Fibroblast of lung (primary cell): ENCODE results near the gene KCNK6. TPM values are rescaled to one million over a fixed set of nuclear protein-coding genes. Genes with fewer than 3 reads are reported as not detected.

Experiments
- DNase-seq, 2 donors: peaks; one replicate each; pipeline versions ENCODE4 v3.0.0 to v3.0.0-alpha.2; 2010; ENCODE audit warnings: low read depth in 2 of 2
- H2AFZ ChIP-seq: 2 replicates; pipeline ENCODE4 v1.5.1; 2012; ENCODE audit warnings: low read length, control low read depth, inconsistent platforms
- H3K27ac ChIP-seq: 2 replicates; pipeline ENCODE4 v1.5.1; 2011; ENCODE audit warnings: low read length, control low read depth; ENCODE audit not compliant: insufficient read depth
- H3K27me3 ChIP-seq: 2 replicates; pipeline ENCODE4 v1.5.1; 2011; ENCODE audit warnings: mild to moderate bottlenecking, low read length; ENCODE audit not compliant: control insufficient read depth, insufficient read depth
- H3K36me3 ChIP-seq: 2 replicates; pipeline ENCODE4 v1.5.1; 2011; ENCODE audit warnings: low read length; ENCODE audit not compliant: control insufficient read depth, insufficient read depth
- H3K4me1 ChIP-seq: 2 replicates; pipeline ENCODE4 v1.5.1; 2011; ENCODE audit warnings: low read length; ENCODE audit not compliant: control insufficient read depth, insufficient read depth; ENCODE audit errors: extremely low read depth
- H3K4me2 ChIP-seq: 2 replicates; pipeline ENCODE4 v1.5.1; 2011; ENCODE audit warnings: low read length, control low read depth; ENCODE audit not compliant: insufficient read depth; ENCODE audit errors: extremely low read depth
- H3K4me3 ChIP-seq, 4 experiments: fragments of 200-600 bp in 1 of 4; sonication (generic) in 1 of 4; replicated peaks in 1 of 4; 2 replicates each; pipeline ENCODE4 v1.5.1; 2011 to 2016; ENCODE audit warnings: low read length in 4 of 4, low read depth in 3 of 4, mild to moderate bottlenecking in 3 of 4, control low read depth in 2 of 4, inconsistent platforms in 1 of 4, mixed read lengths in 1 of 4; ENCODE audit not compliant: insufficient read depth in 1 of 4; ENCODE audit errors: control extremely low read depth in 1 of 4
- H3K79me2 ChIP-seq: 2 replicates; pipeline ENCODE4 v1.5.1; 2012; ENCODE audit warnings: mild to moderate bottlenecking, low read length, inconsistent platforms; ENCODE audit not compliant: control insufficient read depth, insufficient read depth
- H3K9ac ChIP-seq: 2 replicates; pipeline ENCODE4 v1.5.1; 2011; ENCODE audit warnings: mild to moderate bottlenecking, low read length, control low read depth; ENCODE audit not compliant: insufficient read depth
- H3K9me3 ChIP-seq: 2 replicates; pipeline ENCODE4 v1.5.1; 2012; ENCODE audit warnings: low read depth, low read length; ENCODE audit not compliant: control insufficient read depth, insufficient read depth
- H4K20me1 ChIP-seq: 2 replicates; pipeline ENCODE4 v1.5.1; 2011; ENCODE audit warnings: low read length; ENCODE audit not compliant: control insufficient read depth, insufficient read depth; ENCODE audit errors: extremely low read depth
- CTCF ChIP-seq, 2 donors: IDR thresholded peaks in 1 of 2; conservative IDR thresholded peaks in 1 of 2; 1 replicate in 1 of 2; 2 replicates in 1 of 2; pipeline ENCODE4 v1.5.1; 2011 to 2012; ENCODE audit warnings: low read length in 2 of 2, control low read depth in 1 of 2, inconsistent platforms in 1 of 2, low read depth in 1 of 2, mild to moderate bottlenecking in 1 of 2
- EZH2 ChIP-seq: IDR thresholded peaks from 2 replicates; pipeline ENCODE4 v1.5.1; 2012; ENCODE audit warnings: low read length, control low read depth, mild to moderate bottlenecking; ENCODE audit errors: missing control alignments
- polyA plus RNA-seq, 2 donors: library from polyadenylated mRNA; depleted of rRNA in 1 of 2; stranded (reverse) in 1 of 2; unstranded in 1 of 2; fragments of >200 nt; gene quantifications; 2 replicates each; pipeline ENCODE4 v1.2.1, GENCODE V29; 2011 to 2012; ENCODE audit warnings: missing spikeins in 1 of 2
- total RNA-seq: library from RNA; depleted of rRNA; stranded (reverse); fragments of >200 nt; gene quantifications from 2 replicates; pipeline ENCODE4 v1.2.1, GENCODE V29; 2014

KCNK6 gene
- total and polyA plus RNA-seq, 2 donors (not counting 1 experiment from before 2014, with no cell fraction given), result 3.0 to 48.1 TPM

DNA sequence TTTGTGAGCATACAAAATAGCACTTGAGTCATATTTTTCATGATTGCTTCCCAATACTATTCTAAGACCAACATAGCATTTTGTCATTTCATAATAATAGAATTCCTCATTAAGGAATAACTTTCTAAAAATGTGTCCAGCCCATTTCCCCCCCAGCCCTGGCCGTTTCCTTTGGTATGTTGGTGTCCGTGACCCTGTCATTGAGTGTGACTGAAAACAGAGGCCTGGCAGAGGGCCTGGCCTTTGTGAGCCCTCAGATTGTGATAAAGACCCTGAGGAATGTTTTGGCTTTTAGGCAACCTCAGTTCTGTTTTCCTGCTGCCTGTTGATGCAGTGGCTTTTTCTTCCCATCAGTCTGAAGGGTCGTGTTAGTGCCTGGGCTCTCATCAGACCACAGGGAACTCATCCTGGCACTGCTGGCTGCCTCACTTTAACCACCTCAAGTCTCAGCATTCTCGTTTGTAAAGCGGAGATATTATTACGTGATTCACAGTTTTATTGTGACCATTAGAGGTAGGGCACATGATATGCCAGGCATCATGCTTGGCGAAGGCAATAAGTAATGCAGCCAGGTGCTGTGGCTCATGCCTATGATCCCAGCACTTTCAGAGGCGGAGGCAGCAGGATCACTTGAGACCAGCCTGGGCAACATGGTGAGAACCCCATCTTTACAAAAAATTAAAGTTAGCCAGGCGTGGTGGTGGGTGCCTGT lies 41.5 kb upstream of the KCNK6 start:
- peaks cover 16% of the 10 kb centered on the region for H3K4me1 ChIP-seq
- no peaks in the 10 kb centered on the region for H4K20me1 ChIP-seq
- H3K27me3 ChIP-seq, result no peaks in the 10 kb centered on the region
- H3K79me2 ChIP-seq, result no peaks in the 10 kb centered on the region
- no peaks in the 10 kb centered on the region for H3K36me3 ChIP-seq
- TF ChIP-seq EZH2 (no peak), CTCF (conservative IDR thresholded peaks at IDR 0.05 in 1 of 2, IDR thresholded peaks at IDR 0.05 in 1 of 2; ENCODE audit: low read depth in 1 of 2, low read length in 2 of 2) (no peak)
- no peaks in the 10 kb centered on the region for H3K9me3 ChIP-seq
- no peak overlapping the region for H3K4me3 ChIP-seq
- H2AFZ ChIP-seq, result no peak overlapping the region
- H3K9ac ChIP-seq, result no peak overlapping the region
- peak overlapping the region; percentile 50 for H3K27ac ChIP-seq
- DNase-seq, result peak; percentile 63 to 65
- peak overlapping the region; percentile 3 for H3K4me2 ChIP-seq

DNA sequence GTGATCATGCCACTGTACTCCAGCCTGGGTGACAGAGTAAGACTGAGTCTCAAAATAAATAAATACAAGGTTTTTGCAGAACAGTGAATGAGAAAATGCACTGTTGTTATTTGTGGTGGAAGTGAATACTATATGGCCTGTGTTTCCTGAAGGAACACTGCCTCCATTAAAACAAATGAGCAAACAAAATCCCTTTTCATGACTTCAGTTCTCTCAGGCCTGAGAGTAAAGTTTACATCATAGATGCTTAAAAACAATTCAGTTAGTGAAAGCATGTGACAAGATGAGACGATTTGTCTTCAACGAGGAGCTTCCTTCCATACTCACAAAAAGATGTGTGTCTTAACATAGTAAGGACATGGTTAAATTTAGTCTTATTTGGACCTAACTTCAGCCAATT lies 40.9 kb upstream of the KCNK6 start:
- no peak overlapping the region for H2AFZ ChIP-seq
- no peaks in the 10 kb centered on the region for H3K36me3 ChIP-seq
- no peaks in the 10 kb centered on the region for H4K20me1 ChIP-seq
- H3K4me3 ChIP-seq, result no peak overlapping the region
- no peak overlapping the region for H3K4me2 ChIP-seq
- TF ChIP-seq CTCF (conservative IDR thresholded peaks at IDR 0.05 in 1 of 2, IDR thresholded peaks at IDR 0.05 in 1 of 2; ENCODE audit: low read depth in 1 of 2, low read length in 2 of 2) (no peak), EZH2 (no peak)
- H3K27me3 ChIP-seq, result no peaks in the 10 kb centered on the region
- H3K79me2 ChIP-seq, result no peaks in the 10 kb centered on the region
- no peak overlapping the region for H3K9ac ChIP-seq
- no peak for DNase-seq
- peaks cover 16% of the 10 kb centered on the region for H3K4me1 ChIP-seq
- peak overlapping the region; percentile 50 for H3K27ac ChIP-seq
- no peaks in the 10 kb centered on the region for H3K9me3 ChIP-seq

DNA sequence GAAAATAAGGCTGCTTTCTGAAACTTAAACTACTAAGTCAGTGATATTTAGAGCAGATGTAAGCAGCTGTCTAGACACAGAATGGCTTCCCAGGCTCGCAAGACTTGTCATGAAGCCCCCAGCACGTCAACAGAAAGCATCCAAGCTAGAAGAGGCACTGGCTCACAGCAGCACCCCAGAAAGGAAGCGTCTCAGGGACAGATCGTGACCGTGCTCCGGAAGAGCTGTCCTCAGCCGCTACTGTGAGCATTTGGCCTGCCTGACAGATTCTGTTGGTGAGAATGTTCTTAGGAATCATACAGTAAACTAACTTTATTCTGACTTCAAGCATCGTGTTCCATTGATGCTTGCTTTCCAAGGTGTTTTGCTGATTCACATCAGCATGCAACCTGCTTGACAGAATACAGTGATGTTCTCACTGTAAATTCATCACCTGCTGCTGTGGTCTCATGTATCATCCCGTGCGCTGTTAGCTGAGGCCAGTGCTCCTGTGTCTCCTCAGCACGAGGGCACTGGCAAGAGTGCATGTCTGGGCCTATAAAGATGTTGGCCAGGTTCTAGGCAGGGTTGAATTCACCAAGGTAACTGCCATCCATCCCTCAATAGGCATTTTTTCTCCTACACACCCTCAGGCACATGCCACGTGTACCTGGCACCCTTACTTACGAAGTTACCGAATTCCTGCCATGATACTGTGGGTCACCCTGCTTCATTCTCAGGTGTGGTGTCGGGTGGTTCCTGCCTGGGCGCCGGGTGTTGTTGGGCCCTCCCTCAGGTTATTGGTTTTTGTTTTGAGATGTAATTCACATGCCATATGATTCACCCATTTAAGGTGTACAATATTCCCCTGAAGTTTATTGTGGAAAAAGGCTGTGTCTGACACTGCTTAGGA lies 39.4 kb upstream of the KCNK6 start:
- Histone ChIP-seq H3K4me2 (no peak overlapping the region), H3K27me3 (no peaks in the 10 kb centered on the region), H4K20me1 (no peaks in the 10 kb centered on the region), H3K4me3 (no peak overlapping the region), H3K27ac (peak overlapping the region; percentile 1), H3K9me3 (no peaks in the 10 kb centered on the region), H3K9ac (no peak overlapping the region), H3K36me3 (no peaks in the 10 kb centered on the region), H2AFZ (peak overlapping the region; percentile 33), H3K4me1 (peaks cover 16% of the 10 kb centered on the region), H3K79me2 (no peaks in the 10 kb centered on the region)
- DNase-seq, result no peak
- TF ChIP-seq CTCF (conservative IDR thresholded peaks at IDR 0.05 in 1 of 2, IDR thresholded peaks at IDR 0.05 in 1 of 2; ENCODE audit: low read depth in 1 of 2, low read length in 2 of 2), result no peak
- no peak for TF ChIP-seq EZH2
